ENCODE data around the gene IRF3.

The IRF3 gene

DNA sequence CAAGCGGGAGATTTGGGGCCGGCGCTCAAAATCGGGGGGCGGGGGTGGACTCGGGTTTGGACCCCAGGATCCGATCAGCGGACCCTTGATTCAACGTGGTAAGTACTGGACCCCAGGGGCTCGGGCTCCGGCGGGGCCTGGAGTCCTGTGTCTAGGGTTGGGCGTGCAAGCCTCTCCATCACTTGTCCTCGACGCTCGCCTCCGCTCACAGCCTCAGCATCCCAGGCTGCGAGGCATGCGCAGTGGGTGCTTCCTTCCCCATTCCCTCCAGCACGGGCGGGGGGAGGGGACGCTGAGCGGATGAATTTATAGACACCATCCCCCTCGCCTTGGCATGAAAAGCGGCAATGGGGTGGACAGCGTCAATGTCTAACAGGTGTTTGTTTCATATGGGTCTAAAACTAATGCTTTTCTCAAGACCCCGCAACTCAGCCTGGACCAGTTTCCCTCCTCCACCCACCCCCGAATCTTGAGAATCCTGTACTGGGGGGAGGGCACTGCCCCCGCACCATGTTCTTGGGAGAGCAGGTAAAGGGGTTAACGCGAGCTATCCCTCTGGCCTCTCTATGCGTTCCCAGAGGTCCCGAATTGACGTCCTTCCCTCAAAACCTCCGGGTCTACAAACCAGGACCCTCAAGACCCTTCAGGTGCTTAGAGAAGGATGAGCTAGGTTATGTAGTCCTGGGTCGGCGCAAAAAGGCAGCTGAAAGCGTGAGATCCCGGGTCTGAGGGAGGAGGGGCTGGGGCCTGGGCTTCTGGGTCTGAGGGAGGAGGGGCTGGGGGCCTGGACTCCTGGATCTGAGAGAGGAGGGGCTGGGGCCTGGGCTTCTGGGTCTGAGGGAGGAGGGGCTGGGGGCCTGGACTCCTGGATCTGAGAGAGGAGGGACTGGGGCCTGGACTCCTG is 25.8 kb upstream of the IRF3 start:
- DNase-seq (ENCODE audit: low read depth), result peak; percentile 70
- TF ChIP-seq, protein P1, sequence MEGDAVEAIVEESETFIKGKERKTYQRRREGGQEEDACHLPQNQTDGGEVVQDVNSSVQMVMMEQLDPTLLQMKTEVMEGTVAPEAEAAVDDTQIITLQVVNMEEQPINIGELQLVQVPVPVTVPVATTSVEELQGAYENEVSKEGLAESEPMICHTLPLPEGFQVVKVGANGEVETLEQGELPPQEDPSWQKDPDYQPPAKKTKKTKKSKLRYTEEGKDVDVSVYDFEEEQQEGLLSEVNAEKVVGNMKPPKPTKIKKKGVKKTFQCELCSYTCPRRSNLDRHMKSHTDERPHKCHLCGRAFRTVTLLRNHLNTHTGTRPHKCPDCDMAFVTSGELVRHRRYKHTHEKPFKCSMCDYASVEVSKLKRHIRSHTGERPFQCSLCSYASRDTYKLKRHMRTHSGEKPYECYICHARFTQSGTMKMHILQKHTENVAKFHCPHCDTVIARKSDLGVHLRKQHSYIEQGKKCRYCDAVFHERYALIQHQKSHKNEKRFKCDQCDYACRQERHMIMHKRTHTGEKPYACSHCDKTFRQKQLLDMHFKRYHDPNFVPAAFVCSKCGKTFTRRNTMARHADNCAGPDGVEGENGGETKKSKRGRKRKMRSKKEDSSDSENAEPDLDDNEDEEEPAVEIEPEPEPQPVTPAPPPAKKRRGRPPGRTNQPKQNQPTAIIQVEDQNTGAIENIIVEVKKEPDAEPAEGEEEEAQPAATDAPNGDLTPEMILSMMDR (conservative IDR thresholded peaks at IDR 0.05; ENCODE audit: control insufficient read depth, insufficient read depth, low read depth, low read length), result no peak
- peak overlapping the region; percentile 60 for H3K4me3 ChIP-seq (ENCODE audit: control insufficient read depth, low read depth, low read length)

DNA sequence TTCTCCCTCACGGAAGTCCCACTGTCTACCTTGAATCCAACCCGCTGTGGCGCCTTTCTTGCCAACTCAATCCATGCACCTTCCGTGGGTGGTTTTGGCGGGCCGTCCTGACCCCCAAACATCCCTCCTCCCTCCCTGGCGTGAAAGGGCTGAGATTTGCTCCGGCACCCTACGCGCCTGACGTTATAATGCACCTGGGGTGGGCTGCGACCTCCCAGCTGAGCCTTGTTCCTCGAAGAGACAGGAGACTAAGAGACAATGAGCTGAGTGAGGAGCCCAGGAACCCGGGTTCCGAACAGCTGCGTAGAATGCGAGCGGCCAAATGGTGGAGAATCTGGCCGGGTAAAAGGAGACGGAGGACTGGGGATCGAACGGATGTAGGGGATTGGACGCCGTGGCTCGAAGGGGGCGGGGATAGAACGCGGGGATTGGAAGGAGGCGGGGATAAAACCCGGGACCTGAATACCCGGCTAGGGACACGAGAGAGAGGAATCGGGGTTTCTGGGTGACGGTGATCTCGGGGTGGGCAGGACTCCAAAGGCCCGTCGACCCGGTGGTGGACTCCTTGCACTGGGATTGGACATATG is 25.1 kb upstream of the IRF3 start, which contains the start of gene CPT1C:
Gene CPT1C (plus strand): TSS at position 461 of the 587 bp plus-strand sequence. CDS start 1,137 bp downstream, outside the sequence.
- peak within 1 kb of the TSS; percentile 60 for H3K4me3 ChIP-seq (ENCODE audit: control insufficient read depth, low read depth, low read length)
- TF ChIP-seq, protein P1 (conservative IDR thresholded peaks at IDR 0.05; ENCODE audit: control insufficient read depth, insufficient read depth, low read depth, low read length), result no peak
- peak; percentile 74 for DNase-seq (ENCODE audit: low read depth)

DNA sequence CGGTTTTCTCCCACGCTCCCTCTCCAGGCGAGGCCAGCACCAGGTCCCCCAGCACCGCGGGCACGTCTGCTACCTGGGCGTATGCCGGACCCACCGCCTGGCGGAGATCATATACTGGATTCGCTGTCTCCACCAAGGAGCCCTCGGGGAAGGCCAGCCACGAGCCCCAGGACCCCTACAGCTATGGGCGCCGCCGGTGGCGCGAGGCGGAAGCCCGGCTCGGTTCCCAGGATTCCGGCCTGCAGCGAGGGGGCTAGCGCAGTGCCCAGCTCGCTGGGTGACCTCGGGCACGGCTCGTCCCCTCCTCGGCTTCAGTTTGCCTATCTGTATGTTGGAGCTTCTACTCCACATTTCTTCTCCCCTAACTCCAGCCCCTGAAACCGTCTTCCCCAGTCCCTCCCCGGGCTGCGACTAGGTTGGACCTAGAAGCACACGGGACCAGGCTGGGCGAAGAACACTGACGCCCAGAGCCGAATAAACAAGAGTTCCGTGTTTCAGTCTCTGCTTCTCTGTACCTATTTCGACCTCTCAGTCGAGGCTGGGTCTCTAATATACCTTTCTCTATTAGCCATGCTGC is 24.5 kb upstream of the IRF3 start:
- DNase-seq (ENCODE audit: low read depth), result no peak
- peak overlapping the region; percentile 60 for H3K4me3 ChIP-seq (ENCODE audit: control insufficient read depth, low read depth, low read length)

DNA sequence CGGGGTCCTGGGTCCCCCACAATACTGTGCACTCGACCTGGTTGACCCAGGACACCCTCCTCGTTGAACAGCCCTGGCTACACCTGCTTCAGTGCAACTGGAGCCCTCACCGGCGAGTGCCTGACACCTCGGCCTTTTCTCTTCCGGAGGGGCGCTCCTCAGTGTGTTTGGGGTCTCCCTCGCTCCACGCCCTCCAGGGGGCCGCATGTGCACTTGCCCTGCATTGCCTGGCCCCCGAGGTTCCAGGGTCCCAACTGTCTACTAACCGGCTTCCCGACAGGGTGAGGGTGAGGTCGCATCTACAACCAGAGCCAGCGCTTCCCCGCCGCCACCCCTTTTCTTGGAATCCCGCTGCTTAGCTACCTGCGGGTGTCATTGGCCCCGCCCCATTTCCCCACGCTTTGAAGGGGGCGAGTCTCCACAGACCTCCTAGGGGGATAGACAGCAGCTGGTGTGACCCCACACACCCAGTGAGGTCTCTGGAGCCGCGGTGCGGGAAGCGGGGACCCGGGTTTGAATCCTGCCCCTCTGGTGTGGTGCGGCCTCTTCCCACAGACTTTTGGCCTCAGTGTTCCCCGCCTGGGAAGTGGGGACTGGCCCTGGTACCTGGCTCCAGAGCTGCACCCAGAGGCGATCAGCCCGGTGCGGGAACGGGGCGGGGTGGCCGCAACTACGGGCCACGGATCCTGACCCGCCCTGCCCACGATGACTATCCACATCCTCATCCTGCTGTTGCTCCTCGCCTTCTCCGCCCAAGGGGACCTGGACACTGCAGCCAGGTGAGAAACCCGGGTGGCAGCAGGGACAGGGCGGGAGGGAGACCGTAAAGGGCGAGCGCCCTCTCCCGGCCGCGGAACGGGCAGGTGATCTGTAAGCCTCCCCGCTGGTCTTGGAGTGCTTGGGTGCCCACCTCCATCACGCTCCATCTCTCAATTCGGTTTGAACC is 23.7 kb upstream of the IRF3 start, which contains the start of gene ADM5:
Gene ADM5 (plus strand): TSS at position 462 of the 946 bp plus-strand sequence. CDS start 244 bp downstream, at position 706.
- DNase-seq (ENCODE audit: low read depth), result no peak
- peak within 1 kb of the TSS; percentile 60 for H3K4me3 ChIP-seq (ENCODE audit: control insufficient read depth, low read depth, low read length)
- TF ChIP-seq, protein P1 (conservative IDR thresholded peaks at IDR 0.05; ENCODE audit: control insufficient read depth, insufficient read depth, low read depth, low read length), result peak; percentile 52

More for the DNA sequence above, 24.5 kb upstream of the IRF3 start:
- TF ChIP-seq, protein P1 (conservative IDR thresholded peaks at IDR 0.05; ENCODE audit: control insufficient read depth, insufficient read depth, low read depth, low read length), result no peak

DNA sequence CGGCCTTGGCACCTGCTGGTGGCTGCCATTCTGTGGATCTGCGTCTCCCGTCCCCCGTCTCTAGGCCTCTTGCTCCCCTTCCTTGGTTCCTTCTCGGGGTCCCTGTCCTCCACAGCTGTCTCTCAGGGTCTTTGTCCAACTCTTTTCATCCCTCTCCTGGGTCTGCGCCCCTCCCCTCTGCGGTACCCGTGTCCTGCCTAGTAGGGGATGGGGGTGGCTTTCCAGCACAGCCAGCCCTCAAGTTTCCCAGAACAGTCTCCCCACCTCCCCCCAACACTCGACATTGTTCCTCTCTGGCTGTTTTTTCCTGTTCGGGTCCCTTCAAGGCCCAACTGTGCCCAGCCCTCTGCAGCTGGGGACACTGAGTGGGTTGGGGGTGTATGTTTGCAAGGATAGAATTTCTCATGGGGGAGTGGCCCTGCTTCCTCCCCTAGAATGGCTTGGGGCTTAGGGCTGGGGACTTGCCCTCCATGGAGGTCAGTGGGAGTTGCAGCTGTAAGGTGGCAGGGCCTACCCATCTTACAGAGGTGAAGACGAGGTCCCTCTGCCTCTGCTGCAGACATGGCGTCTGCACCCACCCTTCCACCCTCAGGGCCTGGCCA is 23.0 kb upstream of the IRF3 start:
- TF ChIP-seq, protein P1 (conservative IDR thresholded peaks at IDR 0.05; ENCODE audit: control insufficient read depth, insufficient read depth, low read depth, low read length), result no peak
- DNase-seq (ENCODE audit: low read depth), result no peak
- no peak overlapping the region for H3K4me3 ChIP-seq (ENCODE audit: control insufficient read depth, low read depth, low read length)
